Right lobe of liver (tissue), 6 donors: ENCODE results near the gene TBC1D8. TPM values are rescaled to one million over a fixed set of nuclear protein-coding genes. Genes with fewer than 3 reads are reported as not detected.

ENCODE experiments used
- ATAC-seq, 4 donors: fragments of 200-7000 bp; cut with Tn5 transposase; one replicate each; pipeline ENCODE4 v1.9.1; 2020; ENCODE audit warnings: mild to moderate bottlenecking in 4 of 4, moderate library complexity in 4 of 4
- DNase-seq, 3 donors: peaks; one replicate each; pipeline ENCODE4 v3.0.0-alpha.2; 2020
- H3K27ac ChIP-seq, 3 donors: fragments of 200-600 bp; one replicate each; pipeline ENCODE4 v1.8.0; 2022
- H3K27me3 ChIP-seq, 2 donors: fragments of 200-600 bp; one replicate each; pipeline ENCODE4 v1.8.0; 2022
- H3K36me3 ChIP-seq, 4 donors: fragments of 200-600 bp; sonication (generic) in 1 of 4; one replicate each; pipeline versions ENCODE4 v1.5.1 to v1.8.0; 2017 to 2022; ENCODE audit warnings: control low read depth in 1 of 4
- H3K4me1 ChIP-seq, 4 donors: fragments of 200-600 bp; sonication (generic) in 1 of 4; one replicate each; pipeline versions ENCODE4 v1.5.1 to v1.8.0; 2017 to 2022; ENCODE audit warnings: control low read depth in 1 of 4
- H3K4me3 ChIP-seq, 3 donors: fragments of 200-600 bp; one replicate each; pipeline ENCODE4 v1.8.0; 2022
- H3K9me3 ChIP-seq, 4 donors: fragments of 200-600 bp; sonication (generic) in 1 of 4; one replicate each; pipeline versions ENCODE4 v1.5.1 to v1.8.0; 2017 to 2022; ENCODE audit warnings: control low read depth in 1 of 4
- CTCF ChIP-seq, 4 donors: fragments of 200-600 bp in 3 of 4; fragments of 450-650 bp in 1 of 4; IDR thresholded peaks; one replicate each; pipeline versions ENCODE4 v1.5.1 to v1.8.0; 2016 to 2022; ENCODE audit warnings: antibody characterized with exemption in 4 of 4, mild to moderate bottlenecking in 2 of 4
- POLR2A ChIP-seq: fragments of 450-650 bp; IDR thresholded peaks from one replicate; pipeline ENCODE4 v1.6.1; 2017; ENCODE audit warnings: antibody characterized with exemption, mild to moderate bottlenecking
- whole genome bisulfite sequencing: methylation state at CpG from one replicate; pipeline ENCODE4 v1.1.6; 2018; ENCODE audit warnings: low coverage, low lambda C conversion rate; ENCODE audit not compliant: insufficient coverage; ENCODE audit errors: missing lambda C conversion rate; 5-methylcytosine and 5-hydroxymethylcytosine counted together
- intact Hi-C, 2 donors: fragments of 100-400 bp; cut with DNase I; formaldehyde crosslinking; loops; one replicate each; pipeline versions ENCODE4 v1.11.2 to v1.14.1; 2022
- total RNA-seq, 6 experiments: library from RNA; depleted of rRNA in 2 of 6; stranded (reverse); fragments of >200 nt in 2 of 6; fragmentation: NEBNext Ultra II Directional in 3 of 6; extraction: Animal tissue kit (Norgen Biotek cat#: 25700) in 3 of 6; gene quantifications; one replicate each; pipeline versions ENCODE4 v1.1.0 to v1.2.4, GENCODE V29; 2016 to 2023
- donor health status: DM: no; HTN: yes; CAD: no.
- donor health status: DM: no; HTN: no; CAD: no.
- donor health status: DM: no; HTN: no; CAD: no.
- donor health status: DM: no; HTN: yes; CAD: no.
- donor health status: DM: no; HTN: yes; CAD: no.

TBC1D8 gene
- total RNA-seq, 6 experiments from 2014 or later: 17.3 to 31.2 (median 21.5) TPM

GRCh38 chr2:100999995-101000394 is 151.2 kb downstream of the TBC1D8 start:
- WGBS: 93% methylated on average over 2 of the region's 2 CpGs
- DNase-seq: no peak
- no peak for TF ChIP-seq CTCF (IDR thresholded peaks at IDR 0.05)
- no peak for TF ChIP-seq POLR2A
- Histone ChIP-seq H3K4me1 (peaks cover 0 to 47% (median 19%) of the 10 kb centered on the region in 4 donors), H3K36me3 (peaks cover 0 to 17% (median 6%) of the 10 kb centered on the region in 4 donors), H3K9me3 (no peaks in the 10 kb centered on the region), H3K4me3 (no peak overlapping the region), H3K27ac (no peak overlapping the region), H3K27me3 (no peaks in the 10 kb centered on the region)
- ATAC-seq: no peak
- intact Hi-C loops: no loop called here

GRCh38 chr2:100998235-100998573 is 153.0 kb downstream of the TBC1D8 start:
- TF ChIP-seq POLR2A: peak; percentile 15
- no peak for TF ChIP-seq CTCF (IDR thresholded peaks at IDR 0.05)
- Histone ChIP-seq H3K4me1 (peaks cover 0 to 40% (median 15%) of the 10 kb centered on the region in 4 donors), H3K27me3 (no peaks in the 10 kb centered on the region), H3K9me3 (no peaks in the 10 kb centered on the region), H3K4me3 (no peak overlapping the region), H3K36me3 (peaks cover 0 to 4% (median 0%) of the 10 kb centered on the region in 4 donors), H3K27ac (peak overlapping the region; percentile 74 to 90 (median 89))
- ATAC-seq (peak; percentile 4 to 28 (median 16)), DNase-seq (no peak)
- 29% methylated on average over 6 of the region's 6 CpGs for WGBS
- intact Hi-C loops: no loop called here

GRCh38 chr2:100997509-100998234 is 153.5 kb downstream of the TBC1D8 start:
- Histone ChIP-seq H3K27me3 (no peaks in the 10 kb centered on the region), H3K4me1 (peaks cover 0 to 36% (median 14%) of the 10 kb centered on the region in 4 donors), H3K4me3 (no peak overlapping the region), H3K36me3 (peaks cover 0 to 5% (median 0%) of the 10 kb centered on the region in 4 donors), H3K27ac (peak overlapping the region; percentile 74 to 90 (median 89)), H3K9me3 (no peaks in the 10 kb centered on the region)
- TF ChIP-seq CTCF (IDR thresholded peaks at IDR 0.05) (no peak), POLR2A (no peak)
- intact Hi-C loops: no loop called here
- ATAC-seq (peak; percentile 4 to 34 (median 11)), DNase-seq (no peak)
- 65% methylated on average over 3 of the region's 5 CpGs for WGBS

GRCh38 chr2:100995309-100996075 is 155.7 kb downstream of the TBC1D8 start:
- peaks cover 0 to 5% (median 0%) of the 10 kb centered on the region in 4 donors for H3K36me3 ChIP-seq
- 92% methylated on average over 13 of the region's 28 CpGs for WGBS
- peaks cover 0 to 32% (median 12%) of the 10 kb centered on the region in 4 donors for H3K4me1 ChIP-seq
- intact Hi-C loops: no loop called here
- no peak for TF ChIP-seq CTCF (IDR thresholded peaks at IDR 0.05)
- TF ChIP-seq POLR2A: no peak
- H3K9me3 ChIP-seq: no peaks in the 10 kb centered on the region
- H3K4me3 ChIP-seq: no peak overlapping the region
- DNase-seq (no peak), ATAC-seq (no peak)
- H3K27me3 ChIP-seq: no peaks in the 10 kb centered on the region
- H3K27ac ChIP-seq: peak overlapping the region; percentile 74 to 90 (median 89)
